CD4-positive, CD25-positive, alpha-beta regulatory T cell (primary cell): ENCODE measurements around the gene CDK5R1. TPM values are rescaled to one million over a fixed set of nuclear protein-coding genes. Genes with fewer than 3 reads are reported as not detected.

Experiments
- ATAC-seq, 2 donors: fragments of 150-1000 bp; cut with Tn5 transposase; one replicate each; pipeline ENCODE4 v1.10.0; 2021; ENCODE audit warnings: low read depth in 2 of 2, moderate number of reproducible peaks in 2 of 2, moderate library complexity in 1 of 2
- DNase-seq, 3 donors: peaks; one replicate each; pipeline versions ENCODE4 v3.0.0 to v3.0.0-alpha.2; 2012 to 2022; ENCODE audit warnings: mixed read lengths in 1 of 3
- H3K27ac ChIP-seq: one replicate; pipeline ENCODE4 v1.7.0; 2013; ENCODE audit warnings: mild to moderate bottlenecking, low read length; ENCODE audit not compliant: insufficient read depth, poor library complexity, severe bottlenecking
- H3K27me3 ChIP-seq: one replicate; pipeline ENCODE4 v1.7.0; 2013; ENCODE audit warnings: low read length; ENCODE audit not compliant: control insufficient read depth, insufficient read depth
- H3K36me3 ChIP-seq: one replicate; pipeline ENCODE4 v1.7.0; 2013; ENCODE audit warnings: mild to moderate bottlenecking, low read length, moderate library complexity; ENCODE audit not compliant: control insufficient read depth, insufficient read depth
- H3K4me1 ChIP-seq: 2 replicates; pipeline ENCODE4 v1.7.0; 2013; ENCODE audit warnings: mild to moderate bottlenecking, low read length; ENCODE audit not compliant: insufficient read depth, control insufficient read depth, poor library complexity, severe bottlenecking
- H3K4me3 ChIP-seq: one replicate; pipeline ENCODE4 v1.7.0; 2013; ENCODE audit warnings: low read depth, mild to moderate bottlenecking, low read length, moderate library complexity
- H3K9me3 ChIP-seq, 2 experiments: 1 replicate in 1 of 2; 2 replicates in 1 of 2; pipeline ENCODE4 v1.7.0; 2013; ENCODE audit warnings: low read length in 2 of 2, mild to moderate bottlenecking in 1 of 2, moderate library complexity in 1 of 2; ENCODE audit not compliant: control insufficient read depth in 2 of 2
- H3K27ac Mint-ChIP-seq, 3 donors: one replicate each; pipeline ENCODE4 v1.8.0; 2020 to 2022; ENCODE audit warnings: mild to moderate bottlenecking in 3 of 3, mixed read lengths in 3 of 3, moderate library complexity in 2 of 3
- H3K27me3 Mint-ChIP-seq: one replicate; pipeline ENCODE4 v1.8.0; 2022; ENCODE audit warnings: mild to moderate bottlenecking, mixed read lengths
- H3K36me3 Mint-ChIP-seq: one replicate; pipeline ENCODE4 v1.8.0; 2020; ENCODE audit warnings: mixed read lengths
- H3K4me1 Mint-ChIP-seq, 4 donors: one replicate each; pipeline ENCODE4 v1.8.0; 2020 to 2022; ENCODE audit warnings: mixed read lengths in 4 of 4, mild to moderate bottlenecking in 1 of 4
- H3K4me3 Mint-ChIP-seq, 4 donors: one replicate each; pipeline ENCODE4 v1.8.0; 2020 to 2022; ENCODE audit warnings: mild to moderate bottlenecking in 4 of 4, mixed read lengths in 4 of 4, moderate library complexity in 3 of 4
- H3K9me3 Mint-ChIP-seq, 7 donors: one replicate each; pipeline ENCODE4 v1.8.0; 2020 to 2022; ENCODE audit warnings: mixed read lengths in 7 of 7, mild to moderate bottlenecking in 3 of 7, moderate library complexity in 2 of 7
- polyA plus RNA-seq, 4 donors: library from polyadenylated mRNA; unstranded; fragments of 300-500 nt; fragmentation: Illumina TruSeq; gene quantifications; one replicate each; pipeline ENCODE4 v1.2.3, GENCODE V29; 2021
- total RNA-seq: library from RNA; stranded (reverse); gene quantifications from one replicate; pipeline ENCODE4 v1.2.3, GENCODE V29; 2022

The CDK5R1 gene
- total and polyA plus RNA-seq, 5 donors from 2014 or later, result 3.5 to 8.9 (median 6.3) TPM

- Histone ChIP-seq H3K9me3 (no peaks in the 10 kb centered on the region), H3K4me3 (peak overlapping the region; percentile 75), H3K4me1 (peaks cover 54% of the 10 kb centered on the region), H3K27ac (peak overlapping the region; percentile 85), H3K36me3 (no peaks in the 10 kb centered on the region), H3K27me3 (no peaks in the 10 kb centered on the region)
- no peaks in the 10 kb centered on the region for H3K9me3 Mint-ChIP-seq
- no peaks in the 10 kb centered on the region for H3K36me3 Mint-ChIP-seq
- H3K4me3 Mint-ChIP-seq, result peak overlapping the region; percentile 75 to 85 (median 80)
- H3K27me3 Mint-ChIP-seq, result no peaks in the 10 kb centered on the region
- H3K27ac Mint-ChIP-seq, result peak overlapping the region; percentile 98 to 99 (median 99)
- peaks cover 31 to 81% (median 53%) of the 10 kb centered on the region in 4 donors for H3K4me1 Mint-ChIP-seq
- ATAC-seq (peak; percentile 97 to 98), DNase-seq (peak in 2 of 3 donors; percentile 76 to 90)
Measured at GRCh38 chr17:32503251-32504165, 16.7 kb downstream of the CDK5R1 start.

- peaks cover 31 to 84% (median 58%) of the 10 kb centered on the region in 4 donors for H3K4me1 Mint-ChIP-seq
- no peak for DNase-seq
- H3K4me3 ChIP-seq, result peak overlapping the region; percentile 75
- H3K36me3 ChIP-seq, result no peaks in the 10 kb centered on the region
- H3K9me3 ChIP-seq, result no peaks in the 10 kb centered on the region
- peaks cover 54% of the 10 kb centered on the region for H3K4me1 ChIP-seq
- peak overlapping the region; percentile 98 to 99 (median 99) for H3K27ac Mint-ChIP-seq
- H3K27me3 Mint-ChIP-seq, result no peaks in the 10 kb centered on the region
- no peaks in the 10 kb centered on the region for H3K9me3 Mint-ChIP-seq
- H3K27me3 ChIP-seq, result no peaks in the 10 kb centered on the region
- ATAC-seq, result no peak
- no peaks in the 10 kb centered on the region for H3K36me3 Mint-ChIP-seq
- peak overlapping the region; percentile 85 for H3K27ac ChIP-seq
- H3K4me3 Mint-ChIP-seq, result peak overlapping the region; percentile 75 to 85 (median 80)
Measured at GRCh38 chr17:32504166-32504990, 17.6 kb downstream of the CDK5R1 start.

GRCh38 chr17:32508926-32509325 lies 22.1 kb downstream of the CDK5R1 start:
- H3K4me3 ChIP-seq, result no peak overlapping the region
- no peak overlapping the region for H3K27ac ChIP-seq
- H3K36me3 ChIP-seq, result no peaks in the 10 kb centered on the region
- peaks cover 35% of the 10 kb centered on the region for H3K4me1 ChIP-seq
- H3K9me3 ChIP-seq, result no peaks in the 10 kb centered on the region
- H3K9me3 Mint-ChIP-seq, result no peaks in the 10 kb centered on the region
- H3K27ac Mint-ChIP-seq, result peak overlapping the region; percentile 75 to 98 (median 92)
- DNase-seq, result no peak
- H3K4me1 Mint-ChIP-seq, result peaks cover 22 to 80% (median 43%) of the 10 kb centered on the region in 4 donors
- peaks cover 12% of the 10 kb centered on the region for H3K27me3 Mint-ChIP-seq
- H3K36me3 Mint-ChIP-seq, result peaks cover 3% of the 10 kb centered on the region
- no peak for ATAC-seq
- no peak overlapping the region for H3K4me3 Mint-ChIP-seq
- no peaks in the 10 kb centered on the region for H3K27me3 ChIP-seq

- H3K27ac Mint-ChIP-seq, result peak overlapping the region in 2 of 3 donors; percentile 42 to 79
Measured at GRCh38 chr17:32510466-32510865, 23.7 kb downstream of the CDK5R1 start.

GRCh38 chr17:32512328-32512727 lies 25.5 kb downstream of the CDK5R1 start:
- H3K27me3 ChIP-seq, result no peaks in the 10 kb centered on the region
- no peak overlapping the region for H3K27ac ChIP-seq
- Mint-ChIP-seq H3K36me3 (peaks cover 3% of the 10 kb centered on the region), H3K27me3 (peaks cover 17% of the 10 kb centered on the region), H3K27ac (no peak overlapping the region), H3K4me1 (peaks cover 16 to 70% (median 29%) of the 10 kb centered on the region in 4 donors), H3K4me3 (no peak overlapping the region), H3K9me3 (no peaks in the 10 kb centered on the region)
- no peaks in the 10 kb centered on the region for H3K36me3 ChIP-seq
- ATAC-seq (no peak), DNase-seq (no peak)
- H3K9me3 ChIP-seq, result no peaks in the 10 kb centered on the region
- no peak overlapping the region for H3K4me3 ChIP-seq
- peaks cover 11% of the 10 kb centered on the region for H3K4me1 ChIP-seq

More at GRCh38 chr17:32510466-32510865, 23.7 kb downstream of the CDK5R1 start:
- no peak for DNase-seq
- Mint-ChIP-seq H3K36me3 (peaks cover 3% of the 10 kb centered on the region), H3K4me1 (peaks cover 21 to 70% (median 35%) of the 10 kb centered on the region in 4 donors), H3K9me3 (no peaks in the 10 kb centered on the region), H3K4me3 (peak overlapping the region in 1 of 4 donors; percentile 21), H3K27me3 (peaks cover 17% of the 10 kb centered on the region)
- no peaks in the 10 kb centered on the region for H3K9me3 ChIP-seq
- H3K27ac ChIP-seq, result no peak overlapping the region
- no peaks in the 10 kb centered on the region for H3K27me3 ChIP-seq
- ATAC-seq, result no peak
- H3K4me3 ChIP-seq, result no peak overlapping the region
- H3K4me1 ChIP-seq, result peaks cover 20% of the 10 kb centered on the region
- no peaks in the 10 kb centered on the region for H3K36me3 ChIP-seq

GRCh38 chr17:32513579-32513978 lies 26.8 kb downstream of the CDK5R1 start:
- Histone ChIP-seq H3K27ac (no peak overlapping the region), H3K36me3 (no peaks in the 10 kb centered on the region), H3K27me3 (no peaks in the 10 kb centered on the region), H3K4me1 (peaks cover 23% of the 10 kb centered on the region), H3K4me3 (no peak overlapping the region), H3K9me3 (no peaks in the 10 kb centered on the region)
- no peak for DNase-seq
- H3K4me1 Mint-ChIP-seq, result peaks cover 17 to 69% (median 32%) of the 10 kb centered on the region in 4 donors
- ATAC-seq, result no peak
- no peak overlapping the region for H3K4me3 Mint-ChIP-seq
- H3K27me3 Mint-ChIP-seq, result peaks cover 17% of the 10 kb centered on the region
- no peak overlapping the region for H3K27ac Mint-ChIP-seq
- H3K9me3 Mint-ChIP-seq, result no peaks in the 10 kb centered on the region
- H3K36me3 Mint-ChIP-seq, result peaks cover 3% of the 10 kb centered on the region

- ATAC-seq (no peak), DNase-seq (no peak)
- H3K9me3 ChIP-seq, result no peaks in the 10 kb centered on the region
- H3K4me3 Mint-ChIP-seq, result no peak overlapping the region
- H3K4me1 Mint-ChIP-seq, result peaks cover 17 to 68% (median 29%) of the 10 kb centered on the region in 4 donors
- peaks cover 17% of the 10 kb centered on the region for H3K27me3 Mint-ChIP-seq
- peaks cover 33% of the 10 kb centered on the region for H3K4me1 ChIP-seq
- no peak overlapping the region for H3K4me3 ChIP-seq
- H3K9me3 Mint-ChIP-seq, result no peaks in the 10 kb centered on the region
- H3K27me3 ChIP-seq, result no peaks in the 10 kb centered on the region
- no peaks in the 10 kb centered on the region for H3K36me3 ChIP-seq
- H3K27ac ChIP-seq, result no peak overlapping the region
- peak overlapping the region in 1 of 3 donors; percentile 12 for H3K27ac Mint-ChIP-seq
- H3K36me3 Mint-ChIP-seq, result peaks cover 3% of the 10 kb centered on the region
Measured at GRCh38 chr17:32514606-32515005, 27.8 kb downstream of the CDK5R1 start.
